ENCODE results near the gene COA5.
"Not testable (repeated sequence)": the region's sequence is repeated elsewhere in the genome, so short reads cannot be mapped to it uniquely, and the experiment has no call there.

Gene COA5

GRCh38 chr2:98605076-98605475 lies 3.2 kb downstream of the COA5 start:
- no peak for DNase-seq

- no peak for DNase-seq
Observed at GRCh38 chr2:98604547-98604946, 3.8 kb downstream of the COA5 start.

- DNase-seq = peak; percentile 46
Observed at GRCh38 chr2:98601532-98602132, 6.7 kb downstream of the COA5 start.

- DNase-seq = peak; percentile 80
Observed at GRCh38 chr2:98598781-98599428, 9.4 kb downstream of the COA5 start.

GRCh38 chr2:98594665-98595064 lies 13.6 kb downstream of the COA5 start:
- not testable (repeated sequence) for DNase-seq

GRCh38 chr2:98592565-98592964 lies 15.7 kb downstream of the COA5 start:
- no peak for DNase-seq

GRCh38 chr2:98589489-98589888 lies 18.8 kb downstream of the COA5 start:
- DNase-seq = no peak

GRCh38 chr2:98588880-98589431 lies 19.4 kb downstream of the COA5 start:
- DNase-seq = no peak

- no peak for DNase-seq
Observed at GRCh38 chr2:98586551-98587140, 21.7 kb downstream of the COA5 start.

- no peak for DNase-seq
Observed at GRCh38 chr2:98585386-98585785, 22.9 kb downstream of the COA5 start.

GRCh38 chr2:98583816-98584618 lies 24.3 kb downstream of the COA5 start:
- DNase-seq = no peak

- no peak for DNase-seq
Observed at GRCh38 chr2:98583276-98583675, 25.0 kb downstream of the COA5 start.

- no peak for DNase-seq
Observed at GRCh38 chr2:98582523-98582922, 25.8 kb downstream of the COA5 start.

GRCh38 chr2:98580656-98581284 lies 27.5 kb downstream of the COA5 start:
- no peak for DNase-seq

- no peak for DNase-seq
Observed at GRCh38 chr2:98579926-98580325, 28.4 kb downstream of the COA5 start.

- DNase-seq = no peak
Observed at GRCh38 chr2:98578231-98578630, 30.1 kb downstream of the COA5 start.

- DNase-seq = no peak
Observed at GRCh38 chr2:98577313-98577712, 31.0 kb downstream of the COA5 start.

GRCh38 chr2:98576666-98577312 lies 31.5 kb downstream of the COA5 start:
- DNase-seq = no peak

GRCh38 chr2:98573426-98573825 lies 34.9 kb downstream of the COA5 start:
- no peak for DNase-seq

- DNase-seq = no peak
Observed at GRCh38 chr2:98572676-98573075, 35.6 kb downstream of the COA5 start.

GRCh38 chr2:98572211-98572610 lies 36.1 kb downstream of the COA5 start:
- no peak for DNase-seq

- DNase-seq = no peak
Observed at GRCh38 chr2:98571796-98572195, 36.5 kb downstream of the COA5 start.

All from HCEC 1CT (cell line).